Measurements from ENCODE around the gene OR51A7.
"Not testable (repeated sequence)": the region's sequence is repeated elsewhere in the genome, so short reads cannot be mapped to it uniquely, and the experiment has no call there.

Gene OR51A7

GRCh38 chr11:4903484-4903883 lies at the start of gene OR51A7:
OR51A7 (plus strand) TSS chr11:4903783; CDS start chr11:4907370, 3,587 bp downstream.
- no peak for DNase-seq

- DNase-seq, result not testable (repeated sequence)
These were observed 49.3 kb upstream of the OR51A7 start for GRCh38 chr11:4854286-4854685.

GRCh38 chr11:4862447-4863236 lies 40.9 kb upstream of the OR51A7 start:
- DNase-seq, result no peak

- no peak for DNase-seq
These were observed 39.7 kb upstream of the OR51A7 start for GRCh38 chr11:4863876-4864275.

GRCh38 chr11:4865855-4866254 lies 37.7 kb upstream of the OR51A7 start:
- DNase-seq, result no peak

- DNase-seq, result no peak
These were observed 22.4 kb upstream of the OR51A7 start for GRCh38 chr11:4881188-4881587.

GRCh38 chr11:4881860-4882500 lies 21.6 kb upstream of the OR51A7 start, which contains the start of gene OR51T1:
OR51T1 (plus strand) TSS chr11:4881900; CDS start chr11:4881900, 0 bp downstream.
- peak; percentile 30 for DNase-seq

GRCh38 chr11:4882543-4882942 lies 21.0 kb upstream of the OR51A7 start:
- DNase-seq, result peak; percentile 71

- no peak for DNase-seq
These were observed 19.2 kb upstream of the OR51A7 start for GRCh38 chr11:4884361-4884760.

- DNase-seq, result no peak
These were observed 17.4 kb upstream of the OR51A7 start for GRCh38 chr11:4886186-4886585.

GRCh38 chr11:4887591-4887990 lies 16.0 kb upstream of the OR51A7 start:
- no peak for DNase-seq

GRCh38 chr11:4890279-4890678 lies 13.3 kb upstream of the OR51A7 start:
- DNase-seq, result no peak

- DNase-seq, result no peak
These were observed 11.5 kb upstream of the OR51A7 start for GRCh38 chr11:4891996-4892640.

- DNase-seq, result no peak
These were observed 13.0 kb downstream of the OR51A7 start for GRCh38 chr11:4916581-4916980.

GRCh38 chr11:4919250-4919649 lies 15.7 kb downstream of the OR51A7 start, which contains the start of gene OR51G2:
OR51G2 (minus strand) TSS chr11:4919350; CDS start chr11:4915663, 3,687 bp downstream.
- no peak for DNase-seq

- no peak for DNase-seq
These were observed 18.2 kb downstream of the OR51A7 start for GRCh38 chr11:4921796-4922195.

- DNase-seq, result no peak
These were observed 18.7 kb downstream of the OR51A7 start for GRCh38 chr11:4922304-4922703.

- no peak for DNase-seq
These were observed 20.7 kb downstream of the OR51A7 start, which contains the start of gene OR51G1 for GRCh38 chr11:4924239-4924638. OR51G1 (minus strand) TSS chr11:4924339; CDS start chr11:4924339, 0 bp downstream.

GRCh38 chr11:4926608-4927007 lies 23.0 kb downstream of the OR51A7 start:
- DNase-seq, result no peak

- DNase-seq, result no peak
These were observed 29.2 kb downstream of the OR51A7 start for GRCh38 chr11:4932751-4933150.

- DNase-seq, result no peak
These were observed 33.2 kb downstream of the OR51A7 start for GRCh38 chr11:4936745-4937144.

- no peak for DNase-seq
These were observed 43.9 kb downstream of the OR51A7 start, which contains the start of gene OR51A4 for GRCh38 chr11:4947505-4947904. OR51A4 (minus strand) TSS chr11:4947605; CDS start chr11:4947100, 505 bp downstream.

GRCh38 chr11:4955613-4956012 lies 52.0 kb downstream of the OR51A7 start, which contains the start of gene OR51A2:
OR51A2 (minus strand) TSS chr11:4955713; CDS start chr11:4955713, 0 bp downstream.
- not testable (repeated sequence) for DNase-seq
